Pancreas (tissue), 10 donors: Measurements from ENCODE around the gene BMP5. TPM values are rescaled to one million over a fixed set of nuclear protein-coding genes. Genes with fewer than 3 reads are reported as not detected.

Experiments used
- ATAC-seq, 4 donors: fragments of 200-7000 bp; cut with Tn5 transposase; one replicate each; pipeline versions ENCODE4 v1.8.0 to v1.9.1; 2020; ENCODE audit warnings: mild to moderate bottlenecking in 4 of 4, moderate library complexity in 4 of 4
- DNase-seq, 6 donors: peaks; one replicate each; pipeline ENCODE4 v3.0.0-alpha.2; 2020
- FAIRE-seq: peaks from 2 replicates; lab custom pipeline; 2012; peaks lifted over from hg19 to GRCh38; lab: Jason Lieb, UNC
- H3K27ac ChIP-seq, 4 donors: fragments of 200-600 bp; sonication (generic); 1 replicate in 3 of 4; 2 replicates in 1 of 4; pipeline versions ENCODE4 v1.5.0 to v1.8.0; 2020
- H3K27me3 ChIP-seq, 4 donors: fragments of 200-600 bp; one replicate each; pipeline ENCODE4 v1.8.0; 2021
- H3K36me3 ChIP-seq, 3 donors: fragments of 200-600 bp; sonication (generic) in 1 of 3; one replicate each; pipeline versions ENCODE4 v1.5.0 to v1.8.0; 2020 to 2021
- H3K4me1 ChIP-seq, 3 donors: fragments of 200-600 bp; one replicate each; pipeline ENCODE4 v1.8.0; 2021
- H3K4me3 ChIP-seq, 4 donors: fragments of 200-600 bp; sonication (generic) in 2 of 4; one replicate each; pipeline versions ENCODE4 v1.5.0 to v1.8.0; 2020 to 2021
- H3K9me3 ChIP-seq, 4 donors: fragments of 200-600 bp; one replicate each; pipeline ENCODE4 v1.8.0; 2021
- CTCF ChIP-seq, 4 donors: fragments of 200-600 bp; sonication (generic) in 3 of 4; IDR thresholded peaks; one replicate each; pipeline versions ENCODE4 v1.5.0 to v1.8.0; 2021; ENCODE audit warnings: antibody characterized with exemption in 4 of 4
- WGBS, 2 donors: extraction: QIAGEN DNeasy Blood & Tissue Kit; methylation state at CpG; one replicate each; pipeline ENCODE4 v1.1.7; 2013; 5-methylcytosine and 5-hydroxymethylcytosine counted together
- intact Hi-C, 3 donors: fragments of 100-400 bp; cut with DNase I; formaldehyde crosslinking; loops; one replicate each; pipeline versions ENCODE4 v1.11.1 to v1.14.2; 2022
- polyA plus RNA-seq, 2 donors: library from polyadenylated mRNA; stranded (reverse); fragments of 200-250 nt; gene quantifications; one replicate each; pipeline ENCODE4 v1.2.3, GENCODE V29; 2013
- total RNA-seq, 6 donors: library from RNA; stranded (reverse); fragmentation: NEBNext Ultra II Directional in 4 of 6; extraction: Animal tissue kit (Norgen Biotek cat#: 25700) in 4 of 6; gene quantifications; one replicate each; pipeline versions ENCODE4 v1.2.1 to v1.2.4, GENCODE V29; 2021 to 2023
- donor health status: healthy with polysubstance abuse.
- donor health status: DM: no; HTN: no; CAD: no; lungs with moderate emphysema.
- donor health status: DM: no; HTN: no; CAD: no.
- donor health status: control.
- donor health status: control.
- donor health status: Bipolar disorder and iron deficiency.
- donor health status: DM: yes; HTN: yes; CAD: no.
- donor health status: DM: no; HTN: no; CAD: no.
- donor health status: DM: no; HTN: no; CAD: no.
- donor health status: DM: yes; HTN: yes; CAD: no.

Gene BMP5
- total and polyA plus RNA-seq, 8 donors: 0.32 to 6.2 (median 1.0) TPM

GRCh38 chr6:55772730-55773129, 102.7 kb downstream of the BMP5 start:
- ATAC-seq (no peak), FAIRE-seq (no peak), DNase-seq (no peak)
- H3K4me1 ChIP-seq: no peaks in the 10 kb centered on the region
- no peaks in the 10 kb centered on the region for H3K36me3 ChIP-seq
- intact Hi-C loops: no loop called here
- WGBS, 2 donors: 29 to 37% methylated on average over 3 of the region's 3 CpGs
- no peak for TF ChIP-seq CTCF (IDR thresholded peaks at IDR 0.05)
- no peaks in the 10 kb centered on the region for H3K9me3 ChIP-seq
- no peak overlapping the region for H3K27ac ChIP-seq
- H3K27me3 ChIP-seq: no peaks in the 10 kb centered on the region
- H3K4me3 ChIP-seq: no peak overlapping the region

- no peak for DNase-seq
- 80 to 87% methylated on average over 1 of the region's 1 CpG for WGBS, 2 donors
Measured at GRCh38 chr6:55759536-55759935, 115.9 kb downstream of the BMP5 start.

GRCh38 chr6:55758156-55758937, 117.0 kb downstream of the BMP5 start:
- Histone ChIP-seq H3K27ac (no peak overlapping the region), H3K9me3 (no peaks in the 10 kb centered on the region), H3K4me3 (no peak overlapping the region), H3K36me3 (no peaks in the 10 kb centered on the region), H3K4me1 (no peaks in the 10 kb centered on the region), H3K27me3 (no peaks in the 10 kb centered on the region)
- FAIRE-seq (no peak), ATAC-seq (peak in 3 of 4 donors; percentile 51 to 85 (median 60)), DNase-seq (no peak)
- no peak for TF ChIP-seq CTCF (IDR thresholded peaks at IDR 0.05)
- intact Hi-C loops: no loop called here
- 53 to 70% methylated on average over 3 of the region's 3 CpGs for WGBS, 2 donors

More at GRCh38 chr6:55759536-55759935, 115.9 kb downstream of the BMP5 start:
- Histone ChIP-seq H3K4me3 (no peak overlapping the region), H3K4me1 (no peaks in the 10 kb centered on the region), H3K27ac (no peak overlapping the region), H3K27me3 (no peaks in the 10 kb centered on the region), H3K9me3 (no peaks in the 10 kb centered on the region), H3K36me3 (no peaks in the 10 kb centered on the region)
- ATAC-seq (no peak), FAIRE-seq (no peak)
- intact Hi-C loops: no loop called here
- TF ChIP-seq CTCF (IDR thresholded peaks at IDR 0.05): no peak

GRCh38 chr6:55756531-55757031, 118.8 kb downstream of the BMP5 start:
- FAIRE-seq (no peak), ATAC-seq (peak in 1 of 4 donors; percentile 24), DNase-seq (no peak)
- intact Hi-C loops: no loop called here
- Histone ChIP-seq H3K4me1 (no peaks in the 10 kb centered on the region), H3K4me3 (no peak overlapping the region), H3K27ac (no peak overlapping the region), H3K36me3 (no peaks in the 10 kb centered on the region), H3K27me3 (no peaks in the 10 kb centered on the region), H3K9me3 (no peaks in the 10 kb centered on the region)
- no peak for TF ChIP-seq CTCF (IDR thresholded peaks at IDR 0.05)
- 55 to 64% methylated on average over 6 of the region's 6 CpGs for WGBS, 2 donors

GRCh38 chr6:55748880-55749279, 126.5 kb downstream of the BMP5 start:
- DNase-seq (no peak), ATAC-seq (no peak), FAIRE-seq (no peak)
- TF ChIP-seq CTCF (IDR thresholded peaks at IDR 0.05): no peak
- Histone ChIP-seq H3K4me1 (no peaks in the 10 kb centered on the region), H3K9me3 (no peaks in the 10 kb centered on the region), H3K4me3 (no peak overlapping the region), H3K27me3 (no peaks in the 10 kb centered on the region), H3K36me3 (no peaks in the 10 kb centered on the region), H3K27ac (no peak overlapping the region)
- intact Hi-C loops: no loop called here
- WGBS, 2 donors: 58 to 72% methylated on average over 4 of the region's 4 CpGs
